Measurements from ENCODE around the gene RGS6.

- no peak for TF ChIP-seq CTCF (IDR thresholded peaks at IDR 0.05)
- TF ChIP-seq POLR2A (IDR thresholded peaks at IDR 0.05), result no peak
- no peak for TF ChIP-seq EP300 (IDR thresholded peaks at IDR 0.05)
These were observed 455.5 kb downstream of the RGS6 start for GRCh38 chr14:72387726-72388125.
